ENCODE measurements around the gene DNAI1. TPM values are rescaled to one million over a fixed set of nuclear protein-coding genes. Genes with fewer than 3 reads are reported as not detected.

Gene DNAI1
- polyA plus RNA-seq, 1 donor (not counting 4 experiments of a cell fraction or from before 2014, with no cell fraction given): 0.08 TPM

DNA sequence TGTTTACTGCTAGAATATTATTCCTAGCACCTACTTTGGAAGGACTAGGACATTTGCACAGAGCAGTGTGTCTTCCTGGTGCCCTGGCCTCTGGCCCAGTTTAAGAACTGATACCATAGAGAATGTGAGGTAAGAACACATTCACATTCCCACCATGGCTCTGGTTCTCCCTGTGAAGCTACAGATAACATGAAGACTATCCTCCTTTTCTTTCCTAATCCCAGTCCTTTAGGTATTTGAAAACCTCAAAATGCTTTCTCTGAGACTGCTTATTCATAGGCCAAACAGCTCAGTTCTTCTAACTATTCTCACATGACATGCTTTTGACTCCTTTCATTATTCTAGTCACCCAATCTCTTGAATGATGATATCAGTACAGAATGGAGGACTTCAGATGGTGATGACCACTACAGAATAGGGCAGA lies 12.1 kb upstream of the DNAI1 start:
- FAIRE-seq (no peak), DNase-seq (ENCODE audit: low read depth, low spot score) (no peak)
- Histone ChIP-seq H3K27ac (ENCODE audit: control insufficient read depth, insufficient read depth, low read length) (no peak overlapping the region), H3K4me3 (ENCODE audit: control insufficient read depth in 2 of 3, extremely low read depth in 1 of 3, insufficient read depth in 2 of 3, low read depth in 1 of 3, low read length in 3 of 3) (no peak overlapping the region), H3K27me3 (ENCODE audit: control insufficient read depth, extremely low read depth, insufficient read depth, low read length) (no peaks in the 10 kb centered on the region), H3K4me2 (ENCODE audit: control insufficient read depth, extremely low read depth, insufficient read depth, low read depth, low read length) (no peak overlapping the region), H3K9ac (ENCODE audit: control insufficient read depth, extremely low read depth, insufficient read depth, low read length) (no peak overlapping the region), H3K4me1 (ENCODE audit: control insufficient read depth, extremely low read depth, insufficient read depth, low read length) (peaks cover 4% of the 10 kb centered on the region), H3K79me2 (ENCODE audit: control insufficient read depth, insufficient read depth, low read length) (peaks cover 9% of the 10 kb centered on the region), H3K9me3 (ENCODE audit: control insufficient read depth, low read depth, low read length) (no peaks in the 10 kb centered on the region), H2AFZ (ENCODE audit: control insufficient read depth, low read length) (no peak overlapping the region), H4K20me1 (ENCODE audit: control insufficient read depth, extremely low read depth, insufficient read depth, low read length) (no peaks in the 10 kb centered on the region), H3K36me3 (ENCODE audit: control insufficient read depth in 2 of 2, extremely low read depth in 1 of 2, insufficient read depth in 2 of 2, low read length in 2 of 2) (no peaks in the 10 kb centered on the region), H3K9me1 (ENCODE audit: control insufficient read depth, extremely low read depth, insufficient read depth, low read length) (no peaks in the 10 kb centered on the region)
- dilution Hi-C loops (cut with MboI; ENCODE audit: extremely low pct_ligation_motif_present, low sequenced_read_pairs): no loop called here
- TF ChIP-seq EZH2 (IDR thresholded peaks at IDR 0.05; ENCODE audit: low read length) (no peak), CTCF (optimal IDR thresholded peaks at IDR 0.05 in 1 of 3, IDR thresholded peaks at IDR 0.05 in 1 of 3, conservative IDR thresholded peaks at IDR 0.05 in 1 of 3; ENCODE audit: extremely low read depth in 1 of 3, insufficient read depth in 2 of 3, low read length in 3 of 3) (no peak)

DNA sequence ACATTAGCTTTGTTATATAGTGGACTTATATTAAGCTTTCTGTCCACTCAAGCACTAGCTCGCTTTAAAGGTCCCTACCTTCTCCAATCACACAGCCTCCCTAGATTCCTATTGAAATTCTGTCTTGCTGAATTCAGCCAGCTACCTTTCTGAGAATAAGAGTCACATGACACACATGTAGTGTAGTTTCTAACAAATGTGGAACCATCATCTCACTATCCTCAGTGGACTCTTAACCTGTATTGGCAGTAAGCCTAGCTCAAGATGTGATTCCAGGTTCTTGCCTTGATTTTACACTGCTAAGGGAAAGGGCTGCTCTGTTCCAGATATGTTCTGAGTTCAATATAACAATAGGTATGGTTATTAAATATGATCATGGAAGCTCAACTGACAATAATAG lies 11.7 kb upstream of the DNAI1 start:
- Histone ChIP-seq H4K20me1 (ENCODE audit: control insufficient read depth, extremely low read depth, insufficient read depth, low read length) (no peaks in the 10 kb centered on the region), H3K36me3 (ENCODE audit: control insufficient read depth in 2 of 2, extremely low read depth in 1 of 2, insufficient read depth in 2 of 2, low read length in 2 of 2) (no peaks in the 10 kb centered on the region), H2AFZ (ENCODE audit: control insufficient read depth, low read length) (no peak overlapping the region), H3K9ac (ENCODE audit: control insufficient read depth, extremely low read depth, insufficient read depth, low read length) (no peak overlapping the region), H3K79me2 (ENCODE audit: control insufficient read depth, insufficient read depth, low read length) (peaks cover 10% of the 10 kb centered on the region), H3K4me3 (ENCODE audit: control insufficient read depth in 2 of 3, extremely low read depth in 1 of 3, insufficient read depth in 2 of 3, low read depth in 1 of 3, low read length in 3 of 3) (no peak overlapping the region), H3K9me3 (ENCODE audit: control insufficient read depth, low read depth, low read length) (no peaks in the 10 kb centered on the region), H3K27me3 (ENCODE audit: control insufficient read depth, extremely low read depth, insufficient read depth, low read length) (no peaks in the 10 kb centered on the region), H3K9me1 (ENCODE audit: control insufficient read depth, extremely low read depth, insufficient read depth, low read length) (no peaks in the 10 kb centered on the region), H3K4me2 (ENCODE audit: control insufficient read depth, extremely low read depth, insufficient read depth, low read depth, low read length) (no peak overlapping the region), H3K4me1 (ENCODE audit: control insufficient read depth, extremely low read depth, insufficient read depth, low read length) (peaks cover 4% of the 10 kb centered on the region), H3K27ac (ENCODE audit: control insufficient read depth, insufficient read depth, low read length) (no peak overlapping the region)
- dilution Hi-C loops (cut with MboI; ENCODE audit: extremely low pct_ligation_motif_present, low sequenced_read_pairs): no loop called here
- TF ChIP-seq EZH2 (IDR thresholded peaks at IDR 0.05; ENCODE audit: low read length): no peak
- TF ChIP-seq CTCF (optimal IDR thresholded peaks at IDR 0.05 in 1 of 3, IDR thresholded peaks at IDR 0.05 in 1 of 3, conservative IDR thresholded peaks at IDR 0.05 in 1 of 3; ENCODE audit: extremely low read depth in 1 of 3, insufficient read depth in 2 of 3, low read length in 3 of 3): no peak
- DNase-seq (ENCODE audit: low read depth, low spot score) (no peak), FAIRE-seq (no peak)
